Activated CD8-positive, alpha-beta memory T cell treated with anti-CD3 and anti-CD28 coated beads, Interleukin-2, amount 50 U/mL, for 4 hours (primary cell): ENCODE measurements around the gene CCDC92B.
A peak's percentile ranks its signal among the peaks of the same experiment; 100 is the strongest.
"Not testable (repeated sequence)": the region's sequence is repeated elsewhere in the genome, so short reads cannot be mapped to it uniquely, and the experiment has no call there.

Experiments used
- DNase-seq: peaks from one replicate; pipeline ENCODE4 v3.0.0-alpha.2; 2020

Gene CCDC92B

DNA sequence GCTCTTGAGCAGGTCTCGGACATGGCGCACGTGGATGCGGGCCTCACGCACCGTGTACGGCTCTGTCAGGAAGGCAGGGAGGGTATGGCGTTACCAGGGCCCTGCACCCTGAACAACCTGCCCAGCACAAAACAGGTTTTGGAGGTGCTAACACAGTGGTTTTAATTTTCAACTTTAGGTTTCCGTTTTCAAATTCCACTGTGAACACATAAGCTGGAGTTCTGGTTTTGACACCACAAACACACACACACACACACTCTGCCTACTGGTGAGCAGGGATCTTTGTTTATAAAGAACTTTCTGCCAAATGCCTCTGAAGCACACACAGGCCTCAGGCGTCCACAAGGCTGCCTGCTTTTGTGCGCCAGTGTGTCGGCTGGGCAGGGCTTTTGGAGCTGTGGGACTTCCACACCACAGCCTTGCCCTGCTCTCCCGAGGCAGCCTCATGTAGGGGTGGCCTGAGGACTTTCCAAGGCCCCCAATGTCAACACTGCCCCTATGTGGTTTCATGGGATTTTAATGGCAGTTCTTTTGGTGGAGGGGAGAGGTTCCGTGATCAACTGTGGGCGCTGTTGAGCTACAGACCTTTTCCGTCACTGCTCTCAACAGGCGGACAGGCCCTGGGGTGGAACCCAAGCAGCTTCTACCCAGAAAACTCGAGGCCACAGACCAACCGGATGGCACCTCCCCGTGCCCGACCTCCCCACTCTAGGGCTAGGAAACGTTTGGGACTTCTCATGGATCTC is 47.3 kb downstream of the CCDC92B start:
- peak; percentile 13 for DNase-seq

DNA sequence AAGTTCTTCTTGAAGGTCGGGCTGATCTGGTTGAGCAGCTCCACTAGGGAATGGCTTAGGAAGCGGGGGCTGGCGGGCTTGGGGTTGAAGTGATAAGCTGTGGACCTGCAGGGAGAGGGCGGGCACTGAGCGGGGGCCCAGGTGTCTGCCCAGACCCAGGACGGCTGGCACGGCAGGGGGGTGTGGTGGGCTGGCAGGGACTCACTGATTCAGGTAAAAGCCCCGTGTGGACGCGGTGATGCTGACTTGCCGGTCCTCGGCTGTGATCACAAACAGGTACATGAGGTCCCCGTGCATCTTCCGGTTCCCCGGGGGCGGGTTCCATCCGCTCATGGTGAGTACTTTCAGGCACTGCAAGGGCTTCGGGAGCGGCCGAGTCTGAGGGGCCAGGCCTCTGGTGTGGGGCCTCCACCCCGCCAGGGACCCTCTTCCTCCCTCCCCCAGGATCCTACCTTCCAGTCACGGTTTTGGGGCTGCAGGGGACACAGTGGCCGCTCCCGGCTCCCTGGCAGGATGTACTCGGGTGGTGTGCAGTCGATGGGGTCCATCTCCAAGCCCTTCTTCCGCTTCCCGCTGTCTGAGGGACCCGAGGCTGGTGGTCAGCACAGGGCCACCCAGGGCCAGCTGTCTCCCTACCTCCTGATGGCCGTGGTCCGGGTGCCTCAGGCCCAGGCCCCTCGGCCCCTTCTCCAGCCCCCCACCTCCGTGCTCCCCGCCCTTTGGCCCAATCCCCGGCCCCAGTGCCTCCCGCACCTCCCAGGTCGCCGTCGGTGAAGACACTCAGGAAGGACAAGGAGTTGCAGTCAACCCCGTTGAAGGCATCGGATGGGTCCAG is 48.1 kb downstream of the CCDC92B start:
- DNase-seq: peak; percentile 15

DNA sequence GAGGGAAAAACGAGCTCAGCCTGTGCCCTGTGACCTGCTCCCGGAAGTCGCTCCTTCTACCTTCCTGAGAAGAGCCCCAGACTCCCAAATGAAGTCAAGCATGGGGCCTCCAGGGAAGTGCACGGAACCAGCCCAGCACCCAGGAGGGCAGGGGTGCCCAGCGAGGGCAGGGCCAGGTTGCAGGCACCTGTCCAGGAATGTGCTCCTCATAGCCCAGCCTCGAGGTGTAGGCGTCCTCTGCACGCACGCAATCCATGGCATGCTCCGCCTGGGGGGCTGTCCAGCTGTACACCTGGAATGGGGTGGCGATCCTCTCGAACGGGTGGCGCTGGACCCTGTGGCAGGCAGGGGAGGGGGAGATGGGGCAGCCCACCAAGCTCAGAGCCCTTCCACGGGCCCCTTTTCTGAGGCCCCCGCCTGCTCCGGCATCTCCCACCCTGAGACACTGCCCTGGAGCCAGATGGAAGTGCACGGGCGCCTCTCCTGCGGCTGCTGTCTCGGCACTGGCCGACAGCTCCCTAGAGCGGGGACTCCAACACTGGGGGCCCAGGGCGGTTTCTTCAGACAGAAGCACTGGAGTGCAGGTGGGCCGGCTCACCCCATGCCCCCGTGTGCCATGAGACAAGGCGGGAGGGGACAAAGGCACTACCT is 48.8 kb downstream of the CCDC92B start:
- peak; percentile 12 for DNase-seq

DNA sequence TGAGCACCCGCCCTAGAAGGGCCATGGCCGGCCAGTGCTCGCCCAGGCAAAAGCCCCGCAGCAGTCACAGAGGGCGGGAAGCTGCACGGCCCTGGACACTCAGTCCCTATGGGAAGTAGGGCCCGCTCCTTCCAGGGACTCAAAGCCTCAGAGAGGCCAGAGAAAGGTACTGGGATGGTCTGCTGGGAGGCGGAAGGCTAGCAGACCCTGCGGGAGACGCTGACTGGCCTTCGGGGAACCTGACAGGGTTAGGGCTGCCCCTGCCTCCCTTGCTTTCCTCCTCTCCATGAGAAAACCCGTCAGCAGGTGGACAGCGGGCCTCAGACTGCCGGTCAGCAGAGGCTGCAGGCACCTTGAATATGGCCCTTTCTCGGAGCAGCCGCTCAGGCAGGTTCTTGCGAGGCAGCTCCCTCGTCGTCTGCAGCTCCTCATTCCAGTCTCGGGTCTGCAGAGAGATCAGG is 49.4 kb downstream of the CCDC92B start:
- DNase-seq: peak; percentile 11

DNA sequence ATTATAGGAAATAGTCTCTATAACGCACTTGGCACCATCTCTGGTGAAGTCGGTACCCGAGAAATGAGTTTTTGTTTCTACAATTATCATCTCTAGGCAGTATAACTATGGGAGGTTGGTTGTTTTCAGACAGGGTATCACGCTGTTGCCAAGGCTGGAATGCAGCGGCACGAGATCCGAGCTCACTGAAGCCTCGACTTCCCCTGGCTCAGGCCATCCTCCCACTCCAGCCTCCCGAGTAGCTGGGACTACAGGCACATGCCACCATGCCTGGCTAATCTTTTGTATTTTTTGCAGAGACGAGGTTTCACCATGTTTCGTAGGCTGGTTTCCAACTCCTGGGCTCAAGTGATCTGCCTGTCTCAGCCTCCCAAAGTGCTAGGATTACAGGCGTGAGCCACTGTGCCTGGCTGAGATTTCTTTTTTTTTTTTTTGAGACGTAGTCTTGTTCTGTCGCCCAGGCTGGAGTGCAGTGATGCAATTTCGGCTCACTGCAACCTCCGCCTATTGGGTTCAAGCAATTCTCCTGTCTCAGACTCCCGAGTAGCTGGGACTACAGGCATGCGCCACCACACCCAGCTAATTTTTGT is 50.1 kb downstream of the CCDC92B start:
- not testable (repeated sequence) for DNase-seq

DNA sequence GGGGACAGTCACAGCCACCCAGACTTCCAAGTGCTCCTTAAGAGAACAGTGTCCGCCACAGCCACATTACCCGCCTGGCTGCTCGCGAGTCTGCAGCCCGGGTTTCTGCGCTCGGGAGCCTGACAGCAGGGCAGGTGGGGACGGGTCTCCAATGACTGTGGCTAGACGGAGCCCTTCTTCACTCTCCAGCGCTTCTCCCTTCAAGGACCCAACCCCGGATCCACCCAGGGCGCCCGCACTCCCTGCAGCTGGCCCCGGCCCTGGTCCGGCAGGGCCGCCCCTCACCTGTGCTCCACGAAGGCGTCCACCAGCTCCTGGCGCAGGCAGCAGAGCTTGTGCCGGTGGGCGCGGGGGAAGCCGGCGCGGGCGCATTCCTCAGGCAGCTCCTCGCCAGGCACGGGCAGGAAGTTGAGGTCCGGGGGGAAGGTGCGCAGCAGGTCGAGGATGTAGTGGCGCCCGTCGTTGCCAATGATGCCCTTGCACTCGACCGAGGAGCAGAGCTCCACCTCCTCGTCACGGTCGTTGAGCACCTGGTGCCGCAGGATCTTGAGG is 51.8 kb downstream of the CCDC92B start:
- no peak for DNase-seq

DNA sequence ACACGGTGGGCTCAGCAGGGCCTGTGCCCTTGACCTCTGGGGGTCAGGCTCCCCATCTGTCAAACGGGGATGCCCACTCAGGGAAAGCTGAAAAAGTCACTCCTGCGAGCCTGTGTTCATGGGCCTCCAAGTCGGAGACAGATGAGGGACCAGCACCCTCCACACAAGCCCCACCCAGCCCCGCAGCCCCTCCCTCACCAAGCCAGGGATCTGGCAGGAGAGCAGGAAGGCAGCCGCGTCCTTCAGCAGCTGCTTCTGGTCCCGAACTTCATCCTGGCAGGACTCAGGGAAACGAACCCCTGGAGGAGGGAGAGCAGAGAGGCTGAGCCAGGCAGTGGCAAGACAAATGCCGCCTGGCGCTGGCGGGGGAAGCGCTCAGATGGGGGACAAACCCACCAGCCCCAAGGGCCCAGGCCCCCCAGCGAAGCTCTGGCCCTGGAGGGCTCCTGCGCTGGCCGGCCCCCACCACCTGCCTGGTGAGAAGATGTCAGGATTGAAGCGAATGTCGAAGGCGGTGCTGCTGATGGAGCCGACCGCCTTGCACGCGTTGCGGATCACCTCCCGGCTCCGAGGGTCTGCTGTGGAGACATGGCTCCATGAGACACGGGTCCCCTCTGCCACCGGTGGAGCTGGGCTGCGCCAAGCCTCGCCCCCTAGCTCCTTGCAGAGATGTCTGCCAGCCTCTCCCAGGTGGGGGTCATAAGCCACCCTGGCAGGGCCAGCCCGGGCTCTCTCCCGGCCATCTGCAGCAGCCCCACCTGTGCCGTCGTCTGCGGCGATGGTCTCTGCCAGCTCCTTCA is 53.3 kb downstream of the CCDC92B start:
- no peak for DNase-seq

DNA sequence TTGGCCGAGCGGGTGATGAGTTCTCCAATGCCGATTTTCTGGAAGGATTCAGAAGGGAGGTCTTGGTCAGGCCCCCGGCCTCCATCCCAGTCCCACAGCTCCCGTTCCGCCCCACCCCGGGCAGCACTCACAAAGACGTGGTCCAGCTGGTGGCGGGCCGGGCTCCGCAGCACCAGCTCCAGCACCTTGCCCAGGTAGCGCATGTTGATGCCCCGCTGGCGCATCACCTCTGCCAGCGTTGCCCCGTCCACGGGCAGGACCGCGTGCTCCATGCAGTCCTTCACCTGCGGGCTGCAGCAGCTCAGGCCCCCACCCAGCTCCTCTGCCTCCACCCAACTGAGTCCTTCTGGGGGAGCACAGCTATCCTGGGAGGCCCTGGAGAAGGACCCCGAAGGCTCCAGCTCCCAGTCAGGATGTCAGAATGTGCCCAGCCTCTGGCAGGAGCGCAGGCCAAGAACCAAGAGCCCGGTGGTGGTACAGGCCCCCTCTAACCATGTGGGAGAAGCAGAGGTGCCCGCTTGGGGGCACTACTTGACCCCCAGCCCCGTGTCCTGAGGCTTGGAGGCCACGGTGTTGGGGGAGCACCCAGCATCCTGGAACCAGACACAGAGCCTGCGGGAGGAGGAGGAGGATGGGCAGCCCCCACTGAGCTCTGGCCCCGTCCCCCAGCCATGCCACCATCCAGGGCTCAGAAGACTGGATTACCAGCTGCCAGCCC is 54.0 kb downstream of the CCDC92B start:
- DNase-seq: no peak

DNA sequence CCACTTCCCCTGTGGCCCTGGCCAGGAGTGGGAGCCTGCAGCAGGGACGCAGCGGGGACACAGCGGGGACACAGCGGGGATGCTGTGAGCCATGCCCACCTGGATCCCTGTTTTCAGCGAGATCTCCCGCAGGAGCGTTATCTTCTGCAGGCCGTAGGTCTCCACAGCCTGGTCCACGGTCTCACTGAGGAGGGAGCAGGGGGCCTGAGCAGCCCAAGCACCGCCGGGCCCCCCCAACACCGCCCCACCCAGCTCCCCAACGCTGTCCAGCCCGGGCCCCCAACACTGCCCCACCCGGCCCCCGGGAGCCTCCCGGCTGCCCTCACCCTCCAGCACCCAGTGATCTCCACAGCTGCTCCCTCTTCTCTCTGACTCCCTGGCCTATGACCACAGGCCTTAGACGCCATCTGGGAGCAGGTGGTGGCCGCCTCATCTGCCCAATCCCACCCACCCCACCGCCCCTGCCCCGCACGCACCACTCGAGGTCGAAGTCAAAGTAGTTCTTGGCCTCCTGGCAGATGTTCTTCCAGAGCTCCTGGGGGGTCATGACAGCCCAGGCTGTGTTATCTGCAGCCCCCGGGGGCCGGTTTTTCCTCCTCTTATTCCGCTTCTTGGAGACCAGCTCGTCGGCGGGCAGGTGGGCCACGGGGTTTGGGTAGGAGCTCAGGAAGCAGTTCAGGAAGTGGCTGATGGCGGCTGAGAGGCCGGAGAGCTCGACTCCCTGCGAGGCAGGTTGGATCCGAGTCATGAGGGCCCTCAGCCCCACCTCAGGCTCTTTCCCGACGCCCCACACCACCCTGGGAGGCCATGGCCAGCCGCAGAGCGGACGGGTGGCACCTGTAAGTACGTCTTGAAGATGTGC is 54.8 kb downstream of the CCDC92B start:
- DNase-seq: no peak

DNA sequence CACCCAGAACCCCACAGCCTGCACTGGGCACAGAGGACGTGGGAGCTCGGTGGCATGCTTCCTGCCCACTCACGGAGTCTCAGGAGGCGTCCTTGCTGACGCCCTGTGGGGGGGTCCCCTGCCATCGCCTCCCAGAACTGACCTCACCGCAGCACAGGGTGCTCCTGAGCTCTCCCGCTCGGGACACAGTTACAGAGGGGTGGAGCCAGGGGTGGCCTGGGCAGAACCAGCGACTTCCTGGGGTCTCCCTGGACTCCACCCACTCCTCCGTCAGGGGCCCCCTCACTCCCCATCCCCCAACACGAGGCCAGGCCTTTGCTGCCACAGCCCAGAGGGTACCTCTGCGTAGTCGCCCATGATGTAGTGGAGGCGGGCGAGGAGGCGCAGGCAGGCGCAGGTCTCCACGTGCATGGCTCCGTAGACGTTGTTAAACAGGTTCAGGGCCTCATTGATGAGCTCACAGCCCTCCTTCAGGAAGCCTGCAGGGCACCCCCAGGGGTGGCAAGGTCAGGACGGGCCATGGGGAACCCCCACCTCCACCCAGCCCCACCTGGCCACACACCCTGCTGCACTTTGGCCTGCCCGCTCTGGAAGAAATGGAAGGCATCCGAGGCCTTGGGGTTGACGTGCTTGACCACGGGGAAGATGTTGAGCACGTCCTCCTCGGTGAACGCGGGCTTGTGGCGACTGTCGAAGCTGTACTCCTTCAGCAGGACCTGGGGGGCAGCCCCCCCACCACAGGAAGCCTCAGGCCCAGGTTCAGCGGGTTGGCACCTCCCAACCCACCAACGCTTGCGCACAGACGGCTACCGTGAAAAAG is 55.7 kb downstream of the CCDC92B start:
- DNase-seq: no peak

DNA sequence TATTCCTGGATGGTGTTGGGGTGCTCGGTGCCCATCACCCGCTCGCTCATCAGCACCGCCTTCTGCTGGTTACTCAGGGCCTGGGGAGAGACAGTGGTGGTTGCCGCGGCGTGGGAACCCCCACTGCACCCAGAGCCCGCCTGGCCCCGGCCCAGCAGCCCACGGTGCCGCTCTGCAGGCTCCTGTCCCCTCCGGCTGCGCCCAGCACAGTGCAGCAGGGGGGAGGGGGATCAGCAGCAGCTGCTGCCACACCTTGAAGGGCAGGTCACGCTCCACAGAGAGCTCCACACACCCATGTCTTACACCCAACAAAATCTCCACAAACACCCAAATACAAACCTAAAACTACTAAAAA is 56.7 kb downstream of the CCDC92B start:
- DNase-seq: no peak

DNA sequence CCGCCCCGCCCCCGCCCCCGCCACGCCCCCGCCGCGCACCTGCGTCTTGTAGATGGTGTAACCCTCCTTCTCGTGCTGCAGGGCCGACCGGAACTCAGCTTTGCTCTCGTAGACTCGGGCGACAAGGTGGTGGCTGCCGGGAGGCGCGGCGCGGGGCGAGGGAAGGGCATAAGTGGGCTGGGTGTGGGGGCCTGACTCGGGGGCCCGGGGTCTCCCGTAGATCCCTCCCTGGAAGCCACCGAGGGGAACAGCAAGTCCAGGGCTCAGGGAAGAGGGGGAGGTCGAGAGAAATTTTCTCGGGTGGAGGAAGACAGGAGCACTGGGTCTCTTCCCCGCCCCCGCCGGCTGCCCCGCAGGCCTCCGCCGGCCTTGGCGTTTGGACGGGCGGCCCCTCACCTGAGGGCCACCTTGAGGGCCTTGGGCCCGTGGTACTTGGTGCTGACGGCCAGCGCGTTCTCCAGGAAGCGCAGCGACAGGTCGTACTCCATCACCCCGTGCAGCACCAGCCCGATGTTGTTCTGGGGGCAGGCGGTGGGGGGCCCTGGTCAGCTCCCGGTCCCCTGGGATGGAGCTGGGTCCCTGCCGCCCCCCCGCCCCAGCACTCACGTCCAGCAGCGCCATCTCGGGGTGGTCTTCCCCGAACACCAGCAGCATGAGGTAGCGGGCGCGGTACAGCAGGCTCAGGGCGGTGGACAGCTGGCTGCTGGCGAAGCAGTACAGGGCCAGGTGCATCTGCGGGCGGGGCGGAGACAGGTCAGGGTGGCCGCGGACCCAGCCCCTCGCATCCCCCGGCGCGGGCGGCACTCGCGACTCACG is 57.3 kb downstream of the CCDC92B start:
- no peak for DNase-seq

DNA sequence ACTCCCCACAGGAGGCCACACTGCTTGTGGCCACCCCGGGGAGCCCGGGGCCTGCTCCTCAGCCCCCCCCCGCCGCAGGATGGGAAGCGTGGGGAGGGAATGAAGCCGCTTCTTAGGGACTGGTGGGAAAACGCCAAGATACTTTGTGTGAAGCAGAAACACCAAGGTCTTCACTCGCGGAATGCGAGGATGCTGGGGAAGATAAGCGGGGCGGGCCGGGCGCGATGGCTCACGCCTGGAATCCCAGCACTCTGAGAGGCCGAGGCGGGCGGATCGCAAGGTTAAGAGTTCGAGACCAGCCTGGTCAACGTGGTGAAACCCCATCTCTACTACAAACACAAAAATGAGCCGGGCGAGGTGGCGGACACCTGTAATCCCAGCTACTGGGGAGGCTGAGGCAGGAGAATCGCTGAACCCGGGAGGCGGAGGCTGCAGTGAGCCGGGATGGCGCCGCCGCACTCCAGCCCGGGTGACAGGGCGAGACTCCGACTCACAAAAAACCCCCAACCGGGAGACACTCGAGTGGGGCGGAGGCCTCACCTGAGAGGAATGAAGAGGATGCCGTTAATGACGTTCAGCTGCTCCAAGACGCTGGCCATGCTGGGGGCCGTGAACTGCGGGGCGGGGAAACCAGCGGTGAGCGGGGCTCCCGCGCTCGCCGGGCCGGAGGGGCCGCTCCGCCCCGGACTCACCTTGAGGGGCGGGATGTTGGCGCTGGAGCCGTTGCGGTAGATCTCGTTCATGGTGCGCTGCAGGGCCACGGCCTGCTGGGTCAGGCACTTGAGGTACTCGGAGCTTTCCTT is 58.2 kb downstream of the CCDC92B start:
- no peak for DNase-seq

DNA sequence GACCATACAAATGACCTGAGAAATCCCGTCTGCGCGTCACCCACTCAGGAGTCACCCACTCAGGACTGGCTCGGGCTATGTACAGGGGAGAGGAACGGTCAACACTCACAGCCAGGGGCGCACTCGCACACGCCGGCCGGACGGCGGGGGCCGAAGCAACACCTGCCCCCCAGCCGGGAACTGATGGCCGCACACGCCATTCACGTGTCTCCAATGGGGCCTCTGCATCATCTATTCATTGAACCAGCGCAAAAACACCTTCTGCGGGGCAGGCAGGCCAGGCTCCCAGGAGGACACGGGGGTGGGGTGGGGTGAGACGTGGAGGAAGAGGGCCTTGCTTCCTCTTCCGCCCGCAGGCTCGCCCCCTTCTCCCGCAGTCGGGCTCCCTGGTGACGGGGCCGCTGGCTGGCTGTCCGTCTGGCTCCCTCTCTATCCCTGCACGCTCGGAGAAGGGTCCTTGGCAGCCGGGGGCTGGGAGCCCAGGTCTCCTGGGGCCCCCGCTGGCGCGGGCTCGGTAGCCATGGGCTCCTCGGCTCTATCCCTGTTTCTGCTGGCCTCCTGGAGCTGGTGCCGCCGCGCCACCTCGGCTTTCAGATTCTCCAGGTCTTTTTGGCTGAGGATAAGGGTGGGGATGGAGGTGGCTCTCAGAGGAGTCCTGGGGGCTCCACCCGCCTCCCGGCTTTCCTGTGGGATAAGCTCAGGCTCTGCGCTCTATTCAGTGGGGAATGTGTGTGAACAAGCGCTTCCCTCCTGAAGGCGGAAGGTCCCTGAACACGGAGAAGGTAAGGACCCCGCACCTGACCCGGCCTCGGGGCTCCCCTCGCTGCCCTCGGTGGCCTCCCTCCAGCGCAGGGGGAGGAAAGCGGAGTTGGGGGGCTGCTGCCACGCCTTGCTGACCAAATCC is 59.0 kb downstream of the CCDC92B start:
- no peak for DNase-seq

DNA sequence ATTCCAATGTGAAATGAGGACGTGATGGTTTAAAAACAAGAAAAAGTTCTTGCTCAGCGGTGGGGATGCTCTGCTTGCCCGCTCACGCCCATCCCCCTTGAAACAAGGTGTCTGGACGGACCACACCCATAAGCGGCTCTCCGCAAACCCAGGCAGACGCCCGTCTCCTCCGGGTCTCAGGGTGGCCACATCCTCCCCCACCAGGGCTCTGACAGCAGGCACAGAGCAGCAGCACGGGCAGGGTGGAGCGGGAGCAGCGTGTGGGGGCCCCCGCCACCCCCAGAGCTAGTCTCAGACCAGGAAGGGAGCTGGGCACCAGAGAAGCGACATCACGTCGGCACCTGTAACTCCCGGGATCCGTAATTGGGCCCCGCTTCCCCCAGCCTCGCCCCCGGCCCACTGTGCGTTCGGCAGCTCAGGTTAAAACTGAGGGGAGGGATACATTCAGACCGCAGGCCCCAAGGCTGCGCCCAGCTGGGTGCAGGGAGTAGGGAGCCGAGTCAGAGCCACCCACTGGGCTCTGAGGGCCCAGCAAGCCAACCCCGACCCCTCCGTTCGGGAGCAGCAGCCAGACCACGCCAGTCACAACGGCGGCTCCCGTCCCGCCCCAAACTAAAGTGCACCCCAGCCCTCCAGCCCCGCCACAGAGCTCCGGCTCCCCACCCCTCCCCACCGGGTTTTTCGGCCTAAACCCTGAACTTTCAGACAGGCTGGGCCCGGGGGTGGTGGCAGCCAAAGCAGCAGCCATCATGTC is 59.9 kb downstream of the CCDC92B start:
- DNase-seq: peak; percentile 29
